Kidney epithelial cell (primary cell): ENCODE results near the gene USP47. TPM values are rescaled to one million over a fixed set of nuclear protein-coding genes. Genes with fewer than 3 reads are reported as not detected.

Experiments
- DNase-seq: peaks from one replicate; pipeline ENCODE4 v3.0.0-alpha.2; 2010; ENCODE audit warnings: low read depth
- H3K27me3 ChIP-seq: 2 replicates; pipeline ENCODE4 v1.6.0; 2011; ENCODE audit warnings: low read length; ENCODE audit not compliant: control insufficient read depth, insufficient read depth
- H3K36me3 ChIP-seq: 2 replicates; pipeline ENCODE4 v1.5.1; 2011; ENCODE audit warnings: low read length; ENCODE audit not compliant: control insufficient read depth, insufficient read depth
- H3K4me3 ChIP-seq: 2 replicates; pipeline ENCODE4 v1.5.1; 2011; ENCODE audit warnings: low read depth, mild to moderate bottlenecking, control low read depth, low read length
- total RNA-seq: library from RNA; depleted of rRNA; stranded (reverse); fragments of >200 nt; gene quantifications from 2 replicates; pipeline ENCODE4 v1.2.3, GENCODE V29; 2015
- TF ChIP-seq, protein P1 (sequence below): IDR thresholded peaks from 2 replicates; pipeline ENCODE4 v1.5.1; 2011; ENCODE audit warnings: mild to moderate bottlenecking, moderate library complexity, low read length, control low read depth, inconsistent platforms; ENCODE audit not compliant: insufficient read depth, poor library complexity, severe bottlenecking

USP47 gene
- total RNA-seq, 1 donor from 2014 or later = 46.3 TPM

GRCh38 chr11:11814614-11815452, 26.9 kb upstream of the USP47 start:
- TF ChIP-seq, protein P1, sequence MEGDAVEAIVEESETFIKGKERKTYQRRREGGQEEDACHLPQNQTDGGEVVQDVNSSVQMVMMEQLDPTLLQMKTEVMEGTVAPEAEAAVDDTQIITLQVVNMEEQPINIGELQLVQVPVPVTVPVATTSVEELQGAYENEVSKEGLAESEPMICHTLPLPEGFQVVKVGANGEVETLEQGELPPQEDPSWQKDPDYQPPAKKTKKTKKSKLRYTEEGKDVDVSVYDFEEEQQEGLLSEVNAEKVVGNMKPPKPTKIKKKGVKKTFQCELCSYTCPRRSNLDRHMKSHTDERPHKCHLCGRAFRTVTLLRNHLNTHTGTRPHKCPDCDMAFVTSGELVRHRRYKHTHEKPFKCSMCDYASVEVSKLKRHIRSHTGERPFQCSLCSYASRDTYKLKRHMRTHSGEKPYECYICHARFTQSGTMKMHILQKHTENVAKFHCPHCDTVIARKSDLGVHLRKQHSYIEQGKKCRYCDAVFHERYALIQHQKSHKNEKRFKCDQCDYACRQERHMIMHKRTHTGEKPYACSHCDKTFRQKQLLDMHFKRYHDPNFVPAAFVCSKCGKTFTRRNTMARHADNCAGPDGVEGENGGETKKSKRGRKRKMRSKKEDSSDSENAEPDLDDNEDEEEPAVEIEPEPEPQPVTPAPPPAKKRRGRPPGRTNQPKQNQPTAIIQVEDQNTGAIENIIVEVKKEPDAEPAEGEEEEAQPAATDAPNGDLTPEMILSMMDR = no peak
- no peak overlapping the region for H3K4me3 ChIP-seq
- DNase-seq = no peak

DNA sequence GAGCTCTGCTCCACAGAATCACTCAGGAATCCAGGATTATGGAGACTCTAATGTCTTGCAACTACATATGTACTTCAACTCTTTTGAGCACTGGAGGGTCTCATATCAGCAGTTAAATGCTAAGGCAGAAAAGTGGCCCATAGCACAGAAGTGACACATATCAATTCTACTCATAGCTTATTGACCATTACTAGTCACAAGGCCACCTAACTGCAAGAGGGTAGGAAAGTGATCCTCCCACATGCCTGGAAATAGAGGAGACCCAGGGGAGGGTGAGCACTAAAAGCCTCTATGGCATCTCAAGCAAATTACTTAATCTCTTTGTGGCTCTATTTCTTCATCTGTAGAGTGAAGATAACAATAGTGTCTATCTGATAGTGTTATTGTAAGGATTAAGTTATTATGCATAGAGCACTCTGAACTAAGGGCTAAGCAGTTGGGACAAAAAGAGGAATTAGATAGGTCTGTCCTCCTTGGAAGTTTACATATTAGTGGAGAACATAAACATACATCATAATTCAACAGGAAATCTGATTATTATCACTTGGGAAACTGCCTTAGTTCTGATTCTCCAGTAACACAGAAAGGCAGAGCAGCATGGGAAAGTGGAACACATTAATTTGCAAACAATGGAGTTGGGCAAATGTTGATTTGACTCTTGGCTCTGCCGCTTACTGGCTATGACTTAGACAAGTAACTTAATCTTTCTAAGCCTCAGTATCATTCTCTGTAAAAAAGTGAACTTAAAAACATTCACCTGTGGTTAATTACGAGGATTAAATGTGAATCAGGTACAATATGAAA, 25.1 kb upstream of the USP47 start:
- Histone ChIP-seq H3K4me3 (no peak overlapping the region), H3K36me3 (no peaks in the 10 kb centered on the region), H3K27me3 (no peaks in the 10 kb centered on the region)
- DNase-seq = no peak
- TF ChIP-seq, protein P1 = no peak

More at GRCh38 chr11:11814614-11815452, 26.9 kb upstream of the USP47 start:
- no peaks in the 10 kb centered on the region for H3K36me3 ChIP-seq
- H3K27me3 ChIP-seq = no peaks in the 10 kb centered on the region

DNA sequence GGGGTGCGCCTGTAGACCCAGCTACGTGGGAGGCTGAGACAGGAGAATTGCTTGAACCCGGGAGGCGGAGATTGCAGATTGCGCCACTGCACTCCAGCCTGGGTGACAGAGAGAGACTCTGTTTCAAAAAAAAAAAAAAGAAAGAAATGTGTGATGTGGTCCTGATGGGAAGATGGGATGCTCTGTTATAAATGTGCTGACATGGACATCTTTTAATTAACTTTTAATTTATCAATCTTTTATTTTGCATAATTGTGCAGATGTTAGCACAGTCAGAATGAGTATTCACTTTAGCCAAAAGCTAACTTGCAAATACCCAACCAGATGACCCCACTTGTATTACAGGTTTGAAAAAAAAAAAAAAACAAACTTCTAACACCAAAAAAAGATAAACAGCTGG, 23.8 kb upstream of the USP47 start:
- Histone ChIP-seq H3K4me3 (no peak overlapping the region), H3K36me3 (no peaks in the 10 kb centered on the region), H3K27me3 (no peaks in the 10 kb centered on the region)
- TF ChIP-seq, protein P1 = no peak
- no peak for DNase-seq

DNA sequence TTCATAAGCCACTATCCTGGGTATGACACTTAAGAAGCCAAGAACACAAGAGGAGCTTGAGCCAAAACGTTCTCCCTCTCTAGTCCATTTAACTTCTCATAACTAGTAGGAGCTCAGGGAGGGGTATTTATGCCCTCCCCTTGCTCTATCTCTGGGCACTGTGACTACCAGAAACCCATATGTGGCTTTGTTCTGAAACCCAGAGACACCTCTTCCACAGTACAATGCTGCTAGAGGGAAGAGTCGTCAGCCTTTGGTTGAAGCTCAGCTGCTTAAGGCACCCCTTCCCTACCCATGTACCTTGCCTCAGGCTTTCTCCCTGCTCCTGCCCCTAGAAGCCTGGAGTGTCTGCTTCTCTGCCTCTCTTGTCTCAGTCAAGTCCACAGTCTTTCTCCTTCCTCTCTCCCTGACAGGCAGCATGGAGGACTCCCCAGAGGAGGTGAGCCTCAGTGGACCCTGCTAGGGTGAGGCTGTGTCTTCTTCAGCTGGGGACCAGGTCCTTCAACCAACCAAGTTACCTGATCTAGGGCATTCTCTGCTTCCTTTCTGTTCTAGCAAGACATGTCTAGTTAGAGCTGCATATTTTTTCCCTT, 23.1 kb upstream of the USP47 start:
- Histone ChIP-seq H3K27me3 (no peaks in the 10 kb centered on the region), H3K4me3 (no peak overlapping the region), H3K36me3 (no peaks in the 10 kb centered on the region)
- no peak for DNase-seq
- TF ChIP-seq, protein P1 = no peak

- TF ChIP-seq, protein P1 = no peak
- no peak overlapping the region for H3K4me3 ChIP-seq
- DNase-seq = peak; percentile 44
- no peaks in the 10 kb centered on the region for H3K36me3 ChIP-seq
- no peaks in the 10 kb centered on the region for H3K27me3 ChIP-seq
These were observed 19.9 kb upstream of the USP47 start for GRCh38 chr11:11821899-11822298.
